ENCODE measurements around the gene DCAF8.

DNA sequence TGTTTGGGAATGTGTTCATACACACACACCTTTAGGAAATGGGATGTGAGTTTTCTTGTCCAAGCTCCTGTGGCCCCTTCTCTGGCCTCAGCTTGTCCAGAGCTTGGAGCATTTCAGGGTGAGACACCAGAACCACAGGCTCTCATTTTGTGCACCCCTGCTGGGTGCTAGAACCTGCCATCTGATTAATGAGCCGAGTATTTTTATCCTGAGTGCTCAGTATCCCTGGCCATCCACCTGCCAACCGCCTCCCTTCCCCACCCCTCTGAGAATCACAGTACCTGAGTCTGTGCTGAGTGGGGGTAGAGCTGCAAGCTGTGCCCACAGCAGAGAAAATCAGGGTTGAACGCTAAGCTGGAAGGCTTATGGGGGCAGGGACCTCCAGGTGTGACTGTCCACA lies 70.6 kb downstream of the DCAF8 start:
- TF ChIP-seq ZFP30 (CRISPR knock-in tag; IDR thresholded peaks at IDR 0.05): no peak
- TF ChIP-seq PPARA (CRISPR knock-in tag; IDR thresholded peaks at IDR 0.05; ENCODE audit: borderline replicate concordance): no peak
- TF ChIP-seq, protein P1, sequence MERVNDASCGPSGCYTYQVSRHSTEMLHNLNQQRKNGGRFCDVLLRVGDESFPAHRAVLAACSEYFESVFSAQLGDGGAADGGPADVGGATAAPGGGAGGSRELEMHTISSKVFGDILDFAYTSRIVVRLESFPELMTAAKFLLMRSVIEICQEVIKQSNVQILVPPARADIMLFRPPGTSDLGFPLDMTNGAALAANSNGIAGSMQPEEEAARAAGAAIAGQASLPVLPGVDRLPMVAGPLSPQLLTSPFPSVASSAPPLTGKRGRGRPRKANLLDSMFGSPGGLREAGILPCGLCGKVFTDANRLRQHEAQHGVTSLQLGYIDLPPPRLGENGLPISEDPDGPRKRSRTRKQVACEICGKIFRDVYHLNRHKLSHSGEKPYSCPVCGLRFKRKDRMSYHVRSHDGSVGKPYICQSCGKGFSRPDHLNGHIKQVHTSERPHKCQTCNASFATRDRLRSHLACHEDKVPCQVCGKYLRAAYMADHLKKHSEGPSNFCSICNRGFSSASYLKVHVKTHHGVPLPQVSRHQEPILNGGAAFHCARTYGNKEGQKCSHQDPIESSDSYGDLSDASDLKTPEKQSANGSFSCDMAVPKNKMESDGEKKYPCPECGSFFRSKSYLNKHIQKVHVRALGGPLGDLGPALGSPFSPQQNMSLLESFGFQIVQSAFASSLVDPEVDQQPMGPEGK (CRISPR knock-in tag; IDR thresholded peaks at IDR 0.05; ENCODE audit: borderline replicate concordance): no peak
- no peak for TF ChIP-seq BACH2 (CRISPR knock-in tag; IDR thresholded peaks at IDR 0.05; ENCODE audit: borderline replicate concordance)
- no peak for TF ChIP-seq GLIS3 (CRISPR knock-in tag; IDR thresholded peaks at IDR 0.05)
